Measurements from ENCODE around the gene HES5.
"Not testable (repeated sequence)": the region's sequence is repeated elsewhere in the genome, so short reads cannot be mapped to it uniquely, and the experiment has no call there.

HES5 gene, protein sequence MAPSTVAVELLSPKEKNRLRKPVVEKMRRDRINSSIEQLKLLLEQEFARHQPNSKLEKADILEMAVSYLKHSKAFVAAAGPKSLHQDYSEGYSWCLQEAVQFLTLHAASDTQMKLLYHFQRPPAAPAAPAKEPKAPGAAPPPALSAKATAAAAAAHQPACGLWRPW

DNA sequence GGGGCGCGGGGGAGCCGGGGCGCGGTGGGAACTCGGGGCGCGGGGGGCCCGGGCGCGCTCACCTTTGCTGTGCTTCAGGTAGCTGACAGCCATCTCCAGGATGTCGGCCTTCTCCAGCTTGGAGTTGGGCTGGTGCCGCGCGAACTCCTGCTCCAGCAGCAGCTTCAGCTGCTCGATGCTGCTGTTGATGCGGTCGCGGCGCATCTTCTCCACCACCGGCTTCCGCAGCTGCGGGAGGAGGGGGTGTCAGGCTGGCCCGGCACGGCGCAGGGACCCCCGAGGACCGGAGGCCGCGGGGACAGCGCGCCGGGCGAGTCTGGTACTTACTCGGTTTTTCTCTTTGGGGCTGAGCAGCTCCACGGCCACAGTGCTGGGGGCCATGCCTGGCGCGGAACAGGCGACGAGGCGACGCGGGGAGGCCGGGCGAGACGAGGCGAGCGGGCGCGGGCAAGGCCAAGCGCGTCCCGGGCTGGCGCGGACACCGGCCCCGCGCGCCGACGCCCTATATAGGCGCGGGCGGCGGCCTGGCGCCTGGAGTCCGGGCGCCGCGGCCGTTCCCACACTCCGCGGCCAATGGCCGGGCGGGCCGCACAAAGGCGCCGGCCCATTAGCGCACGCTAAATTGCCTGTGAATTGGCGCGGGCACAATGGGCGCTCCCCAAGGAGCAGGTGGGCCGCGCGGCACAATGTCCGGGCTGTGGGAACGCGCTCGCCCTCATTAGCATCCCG, at the start of gene HES5:
HES5 (minus strand) TSS at position 480 of the 729 bp plus-strand sequence; CDS start at position 381, 99 bp downstream.
- DNase-seq = peak; percentile 95

DNA sequence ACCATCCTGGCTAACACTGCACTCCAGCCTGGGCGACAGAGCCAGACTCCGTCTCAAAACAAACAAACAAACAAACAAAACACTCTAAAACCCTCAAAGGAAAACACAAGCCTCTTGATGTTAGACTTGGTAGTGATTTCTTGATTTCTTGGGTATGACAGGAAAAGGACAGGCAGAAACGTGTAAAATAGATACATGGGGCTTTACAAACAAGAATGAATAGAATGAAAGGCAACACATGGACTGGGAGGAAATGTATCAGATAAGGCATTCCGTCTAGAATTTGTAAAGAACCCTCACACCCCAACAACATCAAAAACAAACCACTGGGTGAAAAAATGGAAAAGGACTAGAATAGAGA, 48.7 kb upstream of the HES5 start:
- no peak for DNase-seq

DNA sequence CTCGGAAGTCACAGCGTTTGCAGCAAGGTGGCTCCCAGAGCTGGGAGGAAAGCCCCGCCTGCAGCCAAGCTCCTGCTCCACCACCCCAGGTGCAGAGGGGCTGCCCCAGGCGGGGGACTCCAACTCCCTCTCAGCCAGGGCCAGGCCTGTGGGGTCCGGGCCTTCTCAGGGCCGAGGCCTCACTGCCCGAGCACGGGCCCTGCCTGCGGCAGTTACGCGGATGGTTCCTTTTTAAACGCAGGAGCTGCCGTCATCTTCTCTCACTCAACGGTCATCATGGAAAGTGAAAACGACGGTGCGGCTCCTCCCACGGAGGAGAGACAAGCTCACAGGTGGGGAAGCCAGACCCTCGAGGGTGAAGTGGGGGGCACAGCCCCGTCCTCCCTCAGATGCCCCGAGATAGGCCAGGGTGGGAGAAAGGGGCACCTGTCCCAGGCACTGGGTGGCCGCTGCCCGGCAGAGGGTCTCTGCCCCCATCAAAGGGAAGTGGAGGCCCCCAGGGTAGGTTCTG, 47.6 kb upstream of the HES5 start:
- not testable (repeated sequence) for DNase-seq

DNA sequence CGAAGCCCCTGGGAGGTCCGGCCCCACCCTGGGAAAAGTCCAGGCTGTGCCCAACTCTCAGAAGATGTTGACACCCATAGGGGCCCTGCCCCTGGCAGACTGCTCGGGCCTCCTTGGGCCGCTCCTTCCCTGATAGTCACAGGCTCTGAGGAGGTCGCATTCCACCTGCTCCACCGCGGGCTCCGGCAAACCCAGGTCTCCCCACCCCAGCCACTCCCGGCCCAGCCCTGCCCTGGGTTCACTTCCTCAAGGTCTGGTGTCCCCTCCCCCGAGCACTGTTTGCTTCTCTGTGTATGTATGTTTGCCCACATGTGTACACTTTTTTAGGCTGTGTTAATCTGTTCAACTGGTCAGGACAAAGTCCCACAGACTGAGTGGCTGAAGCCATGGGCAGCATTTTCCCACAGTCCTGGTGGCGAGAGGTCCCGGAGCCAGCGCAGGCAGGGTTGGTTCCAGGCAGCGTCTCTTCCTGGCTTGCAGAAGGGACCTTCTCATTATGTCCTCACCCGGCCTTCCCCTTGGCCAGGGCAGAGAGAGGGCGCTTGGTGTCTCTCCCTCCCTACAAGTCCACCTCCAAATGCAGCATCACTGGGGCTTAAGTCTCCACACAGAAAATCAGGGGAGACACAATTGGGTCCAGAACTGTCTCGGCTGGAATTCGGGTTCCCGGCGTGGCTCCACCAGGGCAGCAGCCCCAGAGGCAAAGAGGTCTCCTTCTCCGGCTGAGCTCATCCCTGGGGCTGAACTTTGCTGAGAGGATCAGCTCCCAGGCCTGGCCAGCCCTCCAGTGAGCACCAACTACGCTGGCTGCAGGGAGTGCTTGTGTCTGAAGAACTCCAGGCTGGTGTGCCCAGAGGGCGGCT, 46.0 kb upstream of the HES5 start:
- no peak for DNase-seq

DNA sequence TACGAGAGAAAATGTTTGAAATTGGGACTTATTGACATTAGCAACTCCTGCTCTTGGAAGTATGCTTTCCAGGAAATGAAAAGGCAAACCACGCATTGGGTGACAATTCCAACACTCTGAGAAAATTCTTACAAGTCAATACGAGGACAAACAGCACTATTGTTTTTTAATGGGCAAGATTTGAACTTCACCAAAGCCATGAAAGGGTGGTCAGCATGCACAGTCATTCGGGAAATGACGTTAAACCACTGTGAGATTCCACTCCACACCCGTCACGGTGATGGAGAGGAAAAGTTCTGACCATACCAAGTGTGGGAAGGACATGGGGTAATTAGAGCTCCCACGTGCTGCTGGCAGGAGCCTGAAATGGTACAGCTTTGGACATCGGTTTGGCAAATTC, 44.3 kb upstream of the HES5 start:
- DNase-seq = no peak

DNA sequence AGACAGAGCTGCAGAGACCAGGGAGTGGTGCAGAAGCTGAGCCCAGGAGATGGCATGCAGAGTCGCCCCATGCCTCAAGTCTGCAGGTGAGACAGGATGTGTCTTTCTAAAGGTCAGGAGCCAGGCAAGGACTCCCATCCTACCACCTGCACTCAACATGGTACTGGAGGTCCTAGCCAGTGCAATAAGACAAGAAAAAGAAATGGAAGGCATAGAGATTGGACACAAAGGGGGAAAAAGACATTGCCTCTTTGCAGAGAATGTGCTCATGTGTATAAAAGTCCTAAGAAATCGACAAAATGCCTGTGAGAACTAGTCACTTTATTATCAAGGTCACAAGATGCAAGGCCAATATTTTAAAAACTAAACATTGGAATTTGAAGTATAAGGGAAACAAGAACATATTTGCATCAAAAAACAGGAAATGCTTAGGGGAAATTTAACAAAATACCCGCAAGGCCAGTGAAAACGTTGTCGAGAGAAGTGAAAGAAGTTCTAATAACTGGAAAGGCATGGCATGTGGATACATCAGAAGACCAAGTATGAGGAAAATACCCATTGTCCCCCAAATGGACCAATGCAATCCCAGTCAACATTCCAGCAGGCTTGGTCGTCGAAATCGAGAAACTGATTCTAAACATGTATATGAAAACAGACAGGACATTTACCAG, 43.3 kb upstream of the HES5 start:
- DNase-seq = no peak

DNA sequence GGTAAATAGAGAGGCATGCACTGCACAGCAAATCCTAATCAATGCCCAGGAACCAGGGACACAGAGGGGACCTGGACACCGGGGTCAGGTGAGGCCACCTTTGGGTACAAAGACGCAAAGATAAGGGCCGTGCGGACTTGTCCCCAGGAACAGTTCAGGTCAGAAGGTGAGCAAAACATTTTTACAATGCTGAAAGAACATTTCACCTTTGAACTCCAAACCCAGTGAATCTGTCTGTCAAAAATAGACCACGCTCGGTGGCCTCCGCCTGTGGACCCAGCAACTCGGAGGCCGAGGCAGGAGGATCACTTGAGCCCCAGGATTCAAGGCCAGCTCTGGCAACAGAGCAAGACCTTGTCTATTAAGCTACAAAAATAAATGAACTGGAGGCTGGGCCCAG, 41.3 kb upstream of the HES5 start:
- DNase-seq = no peak

DNA sequence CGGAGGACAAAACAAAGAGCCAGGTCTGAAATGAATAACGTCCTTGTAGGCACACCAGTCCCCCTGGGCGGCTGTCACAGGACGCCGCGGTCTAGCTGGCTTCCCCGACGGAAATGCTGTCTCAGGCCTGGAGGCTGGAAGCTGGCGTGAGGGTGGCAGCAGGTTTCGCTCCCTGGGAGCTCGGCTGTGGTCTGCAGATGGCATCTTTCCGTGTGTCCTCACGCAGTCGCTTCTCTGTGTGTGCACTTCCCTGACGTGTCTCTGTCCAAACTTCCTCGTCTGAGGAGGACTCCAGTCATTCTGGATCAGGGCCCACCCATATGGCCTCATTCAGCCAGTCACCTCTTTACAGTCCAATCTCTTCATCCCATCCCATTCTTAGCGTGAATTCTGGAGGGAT, 40.3 kb upstream of the HES5 start:
- no peak for DNase-seq

DNA sequence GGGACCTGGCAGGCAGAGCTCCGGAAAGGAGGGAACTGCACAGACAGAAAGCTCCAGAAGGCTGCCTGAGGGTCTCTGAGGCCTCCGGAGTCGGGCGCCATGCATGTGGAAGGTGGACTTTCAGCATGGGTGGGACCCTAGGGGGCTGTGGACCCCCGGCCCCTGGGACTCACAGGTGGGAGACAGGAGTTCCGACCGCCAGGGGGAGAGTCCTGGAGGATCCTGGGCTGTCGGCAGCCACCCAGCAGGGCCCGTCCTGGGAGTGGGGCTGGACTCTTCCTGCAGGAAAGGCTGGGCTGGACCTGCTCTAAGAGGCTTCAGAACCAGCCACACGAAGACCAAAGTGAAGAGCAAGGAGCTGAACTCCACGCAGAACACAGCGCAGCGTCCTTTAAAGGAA, 39.6 kb upstream of the HES5 start:
- not testable (repeated sequence) for DNase-seq

DNA sequence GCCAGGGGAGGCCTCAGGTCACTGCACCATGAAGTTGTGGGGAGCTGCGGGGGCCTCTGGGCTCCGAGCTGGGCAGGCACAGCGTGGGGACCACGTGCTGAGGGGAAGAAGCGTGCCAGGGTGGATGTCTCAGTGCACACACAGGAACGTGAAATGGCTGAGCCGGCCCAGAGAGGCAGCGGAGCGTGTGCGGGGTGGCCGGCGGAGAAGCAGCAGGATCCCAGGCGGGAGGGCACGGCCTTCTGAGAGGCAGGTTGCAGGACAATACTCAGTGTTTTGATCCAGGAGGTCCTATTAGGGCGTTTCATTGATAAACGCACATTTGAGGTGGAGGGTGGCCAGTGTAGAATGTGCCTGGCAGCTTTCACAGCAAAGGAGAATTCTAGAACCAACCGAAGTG, 39.0 kb upstream of the HES5 start:
- DNase-seq = peak; percentile 67

DNA sequence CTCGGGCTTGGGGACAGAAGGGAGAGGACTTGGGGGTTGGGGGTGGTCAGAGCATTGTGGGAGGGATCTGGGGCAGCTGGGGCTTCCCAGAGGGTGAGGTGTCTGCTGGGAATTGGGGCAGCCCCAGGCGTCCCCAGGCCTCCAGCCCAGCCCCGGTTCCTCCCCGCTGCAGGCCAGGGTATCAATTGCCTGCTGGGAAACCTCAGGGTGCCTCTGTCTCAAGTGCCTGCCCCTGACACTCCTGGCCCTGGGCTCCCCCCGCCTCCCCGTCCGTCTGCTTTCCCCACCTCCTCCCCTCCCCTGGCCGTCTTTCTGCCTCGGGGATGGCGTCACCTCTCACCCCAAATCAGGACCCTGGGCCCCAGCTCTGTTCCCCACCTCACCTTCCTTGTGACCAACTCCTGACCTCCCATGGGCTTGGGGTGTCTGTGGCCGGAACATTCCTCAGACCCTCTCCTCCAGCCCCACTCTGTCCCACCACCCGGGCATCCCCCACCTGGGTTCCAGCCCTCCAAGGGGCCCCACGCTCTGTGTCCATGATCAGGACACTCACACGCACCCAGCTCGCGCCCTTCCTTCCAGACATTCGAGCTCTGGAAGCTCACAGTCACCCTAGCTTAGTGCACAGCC, 38.2 kb upstream of the HES5 start:
- DNase-seq = not testable (repeated sequence)

DNA sequence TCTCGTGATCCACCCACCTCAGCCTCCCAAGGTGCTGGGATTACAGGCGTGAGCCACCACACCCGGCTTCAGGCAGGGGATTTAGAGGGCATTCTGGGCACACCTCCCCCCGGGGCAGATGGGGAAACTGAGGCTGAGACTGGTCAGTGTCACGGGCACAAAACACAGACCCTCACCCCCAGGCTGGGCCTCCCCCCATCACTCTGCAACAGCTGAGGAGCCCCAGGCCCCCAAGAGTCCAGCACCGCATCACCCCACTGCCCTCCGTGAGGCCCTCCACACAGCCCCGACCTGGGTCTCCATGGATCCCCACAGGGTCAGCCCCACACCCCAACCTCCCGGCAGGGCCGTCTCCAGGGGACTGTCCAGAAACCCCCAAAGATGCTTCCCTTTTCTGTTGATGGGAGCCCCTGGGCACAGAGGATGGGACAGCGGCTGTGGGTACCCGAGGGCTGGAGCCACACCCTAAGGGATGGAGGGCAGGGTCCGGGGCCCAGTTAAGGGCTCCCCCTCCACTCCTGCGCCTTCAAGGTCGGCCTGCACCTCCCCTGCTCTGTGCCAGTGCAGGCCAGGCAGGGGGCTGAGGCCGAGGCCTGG, 37.1 kb upstream of the HES5 start:
- DNase-seq = no peak

DNA sequence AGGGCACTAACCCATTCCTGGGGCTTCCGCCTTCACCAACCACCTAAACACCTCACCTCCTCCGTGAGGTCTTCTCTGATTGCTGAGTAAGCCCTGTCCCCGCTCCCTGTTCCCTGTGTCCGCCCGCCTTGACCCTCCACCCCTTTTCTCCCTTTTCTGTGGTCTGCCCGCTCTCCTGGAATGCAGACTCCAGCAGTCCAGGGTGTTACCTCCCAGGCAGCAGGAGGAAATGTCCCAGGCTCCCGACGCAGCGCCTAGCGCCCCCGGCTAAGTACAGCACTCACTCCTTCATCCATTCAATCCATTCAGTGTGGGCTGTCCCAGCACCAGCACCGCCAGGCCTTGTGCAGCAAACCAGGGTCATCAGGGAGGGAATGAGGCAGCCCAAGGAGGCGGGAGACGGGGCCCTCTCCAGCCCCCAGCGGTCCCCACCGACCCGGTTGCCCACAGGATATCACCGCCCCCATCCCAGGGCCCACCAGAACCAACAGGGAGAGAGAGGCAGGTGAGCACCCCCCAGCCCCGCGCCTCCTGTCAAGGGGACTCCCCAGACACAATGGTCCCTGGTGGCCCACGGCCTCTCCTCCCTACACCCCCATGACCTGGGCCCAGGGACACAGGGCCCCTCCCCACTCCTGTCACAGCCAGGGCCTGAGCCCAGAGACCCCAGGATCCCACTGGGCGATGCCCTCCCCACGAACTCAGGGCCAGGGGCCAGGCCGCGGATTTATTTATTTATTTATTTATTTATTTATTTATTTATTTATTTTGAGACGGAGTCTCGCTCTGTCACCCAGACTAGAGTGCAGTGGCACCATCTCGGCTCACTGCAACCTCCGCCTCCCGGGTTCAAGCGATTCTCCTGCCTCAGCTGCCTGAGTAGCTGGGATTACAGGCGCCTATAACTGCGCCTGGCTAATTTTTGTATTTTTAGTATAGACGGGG, 36.3 kb upstream of the HES5 start:
- no peak for DNase-seq

DNA sequence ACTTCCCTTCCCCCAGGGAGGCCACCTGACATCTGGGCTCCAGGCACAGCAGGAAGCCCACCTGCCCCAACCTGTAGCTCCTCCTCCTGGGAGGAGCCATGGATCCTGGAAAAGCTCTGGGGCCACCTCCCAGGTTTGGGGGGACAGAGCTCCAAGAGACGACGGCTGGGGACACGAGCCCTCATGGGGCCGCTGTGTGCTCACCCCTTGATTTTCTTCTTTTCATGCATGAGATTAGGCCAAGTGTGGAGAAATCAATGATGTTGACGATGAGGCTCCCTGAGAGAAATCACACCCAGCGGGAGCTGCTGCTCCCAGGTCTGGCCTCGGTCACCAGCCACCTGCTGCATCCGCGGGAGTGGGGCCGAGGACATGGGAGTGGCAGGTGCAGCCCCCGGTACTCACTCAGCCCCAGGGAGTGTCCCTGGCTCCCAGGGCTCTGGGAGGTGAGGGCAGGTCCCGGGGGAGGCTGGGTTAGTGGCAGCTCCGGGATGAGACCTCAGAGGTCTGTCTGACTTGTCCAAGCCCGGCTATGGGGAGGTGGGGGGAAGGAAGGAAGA, 34.8 kb upstream of the HES5 start:
- no peak for DNase-seq

DNA sequence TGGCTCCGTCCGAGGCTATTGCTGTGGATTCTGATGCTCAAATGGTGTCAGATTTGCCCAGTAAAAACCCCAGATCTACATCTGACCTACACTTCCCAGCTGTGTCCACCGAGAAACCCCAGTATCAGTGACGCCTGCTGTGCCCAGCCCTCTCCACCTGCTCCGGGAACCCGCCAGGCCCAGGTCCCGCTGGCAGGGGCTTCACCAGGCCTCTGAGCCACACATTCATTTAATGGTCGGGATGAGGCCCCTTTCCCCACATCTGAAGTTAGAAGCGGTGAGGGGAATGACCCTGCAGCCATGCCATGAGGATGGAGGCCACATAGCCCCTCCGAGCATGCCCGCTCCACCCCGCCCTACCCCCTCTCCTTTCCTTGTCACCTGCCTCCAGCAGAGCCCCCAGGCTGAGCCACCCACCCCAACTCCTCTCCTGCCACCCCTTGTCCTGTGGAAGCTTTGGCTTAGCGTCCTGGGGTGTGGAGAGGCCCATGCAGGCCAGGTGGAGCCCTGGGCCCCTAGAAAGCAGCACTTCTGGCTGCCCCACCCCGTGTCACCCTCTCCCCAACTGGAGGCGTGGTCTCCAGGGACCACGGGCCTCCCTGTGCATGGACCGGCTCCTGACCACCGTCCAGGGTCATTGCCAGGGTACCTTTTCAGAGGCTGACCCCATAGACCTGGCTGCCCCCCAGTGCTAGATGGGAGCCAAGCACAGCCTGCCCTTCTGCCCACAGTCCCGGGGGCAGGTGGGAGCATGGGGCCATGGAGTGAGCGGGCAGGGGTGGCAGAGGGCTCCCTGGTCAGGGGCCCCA, 34.1 kb upstream of the HES5 start:
- no peak for DNase-seq

DNA sequence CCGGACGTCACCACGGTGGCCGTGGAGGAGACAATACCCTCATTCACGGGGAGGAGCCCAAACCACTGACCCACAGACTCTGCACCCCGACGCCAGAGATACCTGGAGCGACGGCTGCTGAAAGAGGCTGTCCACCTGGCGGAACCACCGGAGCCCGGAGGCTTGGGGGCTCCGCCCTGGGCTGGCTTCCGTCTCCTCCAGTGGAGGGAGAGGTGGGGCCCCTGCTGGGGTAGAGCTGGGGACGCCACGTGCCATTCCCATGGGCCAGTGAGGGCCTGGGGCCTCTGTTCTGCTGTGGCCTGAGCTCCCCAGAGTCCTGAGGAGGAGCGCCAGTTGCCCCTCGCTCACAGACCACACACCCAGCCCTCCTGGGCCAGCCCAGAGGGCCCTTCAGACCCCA, 33.1 kb upstream of the HES5 start:
- DNase-seq = no peak

DNA sequence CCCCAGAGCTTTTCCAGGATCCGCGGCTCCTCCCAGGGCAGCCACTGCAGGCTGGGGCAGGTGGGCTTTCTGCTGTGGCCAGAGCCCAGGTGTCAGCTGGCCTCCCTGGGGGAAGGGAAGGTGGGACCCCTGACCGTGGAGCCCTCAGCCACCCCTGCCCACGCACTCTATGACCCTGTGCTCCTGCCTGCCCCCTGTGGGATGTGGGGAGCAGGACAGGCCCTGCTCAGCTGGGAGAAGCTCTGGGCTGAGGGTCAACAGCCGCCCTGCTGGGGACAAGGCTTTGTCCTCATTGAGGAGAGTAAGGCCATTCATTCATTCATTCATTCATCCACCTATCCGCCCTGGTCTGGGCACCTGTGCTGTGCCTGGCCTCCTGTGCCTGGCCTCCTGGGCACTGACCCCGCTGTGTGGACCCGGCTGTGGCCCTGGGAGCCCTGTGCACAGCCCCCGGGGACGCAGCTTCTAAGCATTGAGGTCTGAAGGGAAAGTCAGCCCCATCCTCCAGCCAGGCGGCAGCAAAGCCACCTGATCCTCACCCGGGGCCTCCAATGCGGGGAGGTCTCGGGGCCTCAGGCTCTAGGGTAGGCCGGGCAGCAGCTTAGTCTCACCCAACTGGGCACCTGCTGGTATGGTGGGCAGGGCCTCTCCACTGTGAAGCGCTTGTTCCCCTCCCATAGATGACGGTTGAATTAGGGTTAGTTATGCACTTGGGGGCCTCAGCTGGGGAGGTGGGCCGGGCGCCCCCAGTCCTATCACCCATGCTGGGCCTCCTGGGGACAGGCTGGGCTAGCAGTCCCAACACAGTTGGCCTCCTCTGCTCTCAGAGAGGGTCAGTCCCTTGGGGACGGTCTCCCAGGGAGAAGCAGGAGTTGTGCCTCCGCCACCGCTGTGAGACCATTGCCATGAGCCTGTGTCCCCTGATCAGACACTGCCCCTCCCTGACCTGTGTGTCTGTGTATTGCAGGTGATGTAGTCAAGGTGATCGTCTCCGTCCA, 32.1 kb upstream of the HES5 start:
- peak; percentile 8 for DNase-seq

DNA sequence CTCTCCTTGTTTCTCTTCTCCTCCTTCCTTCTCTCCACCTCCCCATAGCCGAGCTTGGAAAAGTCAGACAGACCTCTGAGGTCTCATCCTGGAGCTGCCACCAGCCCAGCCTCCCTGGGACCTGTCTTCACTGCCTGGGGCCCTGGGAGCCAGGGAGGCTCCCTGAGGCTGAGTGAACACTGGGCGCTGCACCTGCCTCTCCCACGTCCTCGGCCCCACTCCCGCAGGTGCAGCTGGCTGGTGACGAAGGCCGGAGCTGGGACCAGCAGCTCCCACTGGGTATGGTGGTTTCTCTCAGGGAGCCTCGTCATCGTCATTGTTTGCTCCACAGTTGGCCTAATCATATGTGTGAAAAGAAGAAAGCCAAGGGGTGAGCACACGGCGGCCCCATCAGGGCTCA, 31.4 kb upstream of the HES5 start:
- no peak for DNase-seq

Data from retina (tissue), 1 donor.